MM.1S (cell line): ENCODE results near the gene PACRG.

Source experiments
- DNase-seq: peaks from one replicate; pipeline ENCODE4 v3.0.0-alpha.2; 2015
- H2AFZ ChIP-seq: fragments of 300-600 bp; sonication (generic); 2 replicates; pipeline ENCODE4 v1.6.0; 2016; ENCODE audit warnings: antibody characterized with exemption, low read length
- H3F3A ChIP-seq: fragments of 300-600 bp; sonication (generic); 2 replicates; pipeline ENCODE4 v1.6.1; 2016; ENCODE audit warnings: mild to moderate bottlenecking, antibody characterized with exemption, low read length, moderate library complexity, mixed read lengths; ENCODE audit not compliant: insufficient read depth
- H3K27ac ChIP-seq: fragments of 300-600 bp; sonication (generic); 2 replicates; pipeline ENCODE4 v1.5.1; 2016; ENCODE audit warnings: mild to moderate bottlenecking, low read length
- H3K27me3 ChIP-seq: fragments of 300-600 bp; sonication (generic); replicated peaks from 2 replicates; pipeline ENCODE4 v1.6.0; 2016; ENCODE audit warnings: low read length; ENCODE audit not compliant: insufficient read depth
- H3K36me3 ChIP-seq: fragments of 300-600 bp; sonication (generic); replicated peaks from 2 replicates; pipeline ENCODE4 v1.6.1; 2016; ENCODE audit warnings: mild to moderate bottlenecking, low read length, mixed read lengths; ENCODE audit not compliant: insufficient read depth
- H3K4me1 ChIP-seq: fragments of 300-600 bp; sonication (generic); 2 replicates; pipeline ENCODE4 v1.6.1; 2016; ENCODE audit warnings: low read length, mixed read lengths
- H3K4me2 ChIP-seq: fragments of 300-600 bp; sonication (generic); 2 replicates; pipeline ENCODE4 v1.6.0; 2016; ENCODE audit warnings: low read depth, low read length
- H3K4me3 ChIP-seq: fragments of 300-600 bp; sonication (generic); 2 replicates; pipeline ENCODE4 v1.5.1; 2016; ENCODE audit warnings: low read length, mixed read lengths
- H3K79me2 ChIP-seq: fragments of 300-600 bp; sonication (generic); 2 replicates; pipeline ENCODE4 v1.6.1; 2016; ENCODE audit warnings: mixed run types, low read length, mixed read lengths
- H3K9ac ChIP-seq: fragments of 300-600 bp; sonication (generic); 2 replicates; pipeline ENCODE4 v1.6.1; 2016; ENCODE audit warnings: low read length, mixed read lengths
- H3K9me2 ChIP-seq: fragments of 300-600 bp; sonication (generic); replicated peaks from 2 replicates; pipeline ENCODE4 v1.6.1; 2016; ENCODE audit warnings: mild to moderate bottlenecking, low read length, mixed read lengths; ENCODE audit not compliant: insufficient read depth
- H3K9me3 ChIP-seq: fragments of 300-600 bp; sonication (generic); replicated peaks from 2 replicates; pipeline ENCODE4 v1.6.1; 2016; ENCODE audit warnings: mild to moderate bottlenecking, low read length, mixed read lengths; ENCODE audit not compliant: insufficient read depth
- H4K20me1 ChIP-seq: fragments of 300-600 bp; sonication (generic); 2 replicates; pipeline ENCODE4 v1.6.1; 2016; ENCODE audit warnings: mild to moderate bottlenecking, low read length, moderate library complexity, mixed read lengths; ENCODE audit not compliant: insufficient read depth
- CTCF ChIP-seq: fragments of 300-600 bp; sonication (generic); IDR thresholded peaks from 2 replicates; pipeline ENCODE4 v1.5.1; 2016; ENCODE audit warnings: antibody characterized with exemption, low read length, mixed read lengths
- EZH2 ChIP-seq: fragments of 300-600 bp; sonication (generic); optimal IDR thresholded peaks from 2 replicates; pipeline ENCODE3; 2017; ENCODE audit warnings: low read depth, mild to moderate bottlenecking, antibody characterized with exemption, low read length, mixed read lengths
- EZH2phosphoT487 ChIP-seq: fragments of 300-600 bp; sonication (generic); IDR thresholded peaks from 2 replicates; pipeline ENCODE4 v1.6.1; 2018; ENCODE audit warnings: antibody characterized with exemption, low read length

PACRG gene

DNA sequence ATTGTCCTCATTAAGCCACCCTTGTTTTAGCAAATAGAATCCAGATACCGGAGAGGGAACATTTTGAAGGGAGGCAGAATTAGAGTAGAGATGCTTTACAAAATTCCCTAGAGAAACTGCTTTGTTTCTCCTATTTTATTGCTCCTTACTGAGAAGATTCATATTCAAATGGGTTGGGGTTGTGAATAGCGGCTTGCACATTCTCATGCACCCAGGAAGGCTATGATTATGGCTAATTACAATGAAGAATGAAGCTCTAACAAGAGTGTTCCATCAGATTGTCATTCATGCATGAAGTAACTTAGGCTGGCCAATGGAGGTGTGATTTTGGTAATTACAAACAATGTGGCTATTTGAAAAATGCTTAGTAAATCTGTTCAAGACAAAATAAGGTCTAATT is 129.6 kb downstream of the PACRG start:
- no peaks in the 10 kb centered on the region for H3K27me3 ChIP-seq
- H3K9ac ChIP-seq: no peak overlapping the region
- H3K9me2 ChIP-seq: no peaks in the 10 kb centered on the region
- no peak for TF ChIP-seq EZH2phosphoT487
- H3K9me3 ChIP-seq: no peaks in the 10 kb centered on the region
- H4K20me1 ChIP-seq: no peaks in the 10 kb centered on the region
- H3K36me3 ChIP-seq: no peaks in the 10 kb centered on the region
- H3K79me2 ChIP-seq: no peaks in the 10 kb centered on the region
- H3K4me1 ChIP-seq: no peaks in the 10 kb centered on the region
- H3K27ac ChIP-seq: no peak overlapping the region
- no peak overlapping the region for H2AFZ ChIP-seq
- H3F3A ChIP-seq: no peaks in the 10 kb centered on the region
- no peak overlapping the region for H3K4me3 ChIP-seq
- no peak for DNase-seq
- no peak overlapping the region for H3K4me2 ChIP-seq

DNA sequence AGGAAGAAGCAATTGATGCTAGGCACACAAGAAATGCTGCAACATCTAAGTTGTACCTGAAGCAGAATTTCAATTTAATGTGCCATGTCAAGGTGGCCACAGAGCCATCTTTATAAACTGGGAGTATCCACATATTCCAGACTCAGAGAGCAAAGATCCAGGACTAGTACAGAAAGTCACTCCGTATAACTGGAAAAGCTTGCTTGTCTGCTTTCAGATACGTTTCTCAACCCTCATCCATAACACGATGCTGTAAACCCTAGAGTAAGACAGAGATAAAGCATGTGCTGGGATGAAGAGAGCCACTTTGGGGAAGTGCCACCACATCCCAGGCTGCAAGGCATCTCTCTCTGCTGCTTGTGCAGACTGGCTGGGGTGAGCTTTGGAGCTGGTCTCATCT is 134.7 kb downstream of the PACRG start:
- no peak overlapping the region for H3K9ac ChIP-seq
- no peak overlapping the region for H2AFZ ChIP-seq
- H3K79me2 ChIP-seq: no peaks in the 10 kb centered on the region
- no peaks in the 10 kb centered on the region for H3K36me3 ChIP-seq
- H3K4me1 ChIP-seq: no peaks in the 10 kb centered on the region
- TF ChIP-seq EZH2: no peak
- no peak for TF ChIP-seq CTCF
- no peak for TF ChIP-seq EZH2phosphoT487
- no peaks in the 10 kb centered on the region for H3K27me3 ChIP-seq
- no peak overlapping the region for H3K27ac ChIP-seq
- H3K4me2 ChIP-seq: no peak overlapping the region
- H4K20me1 ChIP-seq: no peaks in the 10 kb centered on the region
- DNase-seq: no peak
- H3F3A ChIP-seq: no peaks in the 10 kb centered on the region
- no peaks in the 10 kb centered on the region for H3K9me2 ChIP-seq
- H3K4me3 ChIP-seq: no peak overlapping the region
- no peaks in the 10 kb centered on the region for H3K9me3 ChIP-seq

DNA sequence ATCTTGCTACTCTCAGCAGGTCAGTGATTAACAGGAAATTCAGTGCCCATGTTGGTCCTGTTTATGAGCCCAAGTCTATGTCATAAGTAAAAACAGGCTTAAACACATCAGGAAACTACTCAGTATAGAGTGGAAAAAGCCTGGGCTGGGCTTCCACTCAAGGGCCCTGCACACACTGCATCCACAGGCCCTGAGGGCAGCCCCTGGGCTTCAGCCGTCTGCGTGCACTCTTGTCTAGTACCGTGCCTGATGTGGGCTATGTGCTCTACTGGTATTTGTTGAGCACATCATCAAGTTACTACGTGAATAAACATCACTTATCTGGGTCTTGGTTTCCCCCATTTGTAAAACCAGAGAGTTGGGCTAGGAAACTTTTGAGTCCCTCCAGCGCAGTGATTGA is 135.2 kb downstream of the PACRG start:
- H3K4me3 ChIP-seq: no peak overlapping the region
- TF ChIP-seq CTCF: no peak
- TF ChIP-seq EZH2phosphoT487: no peak
- TF ChIP-seq EZH2: no peak
- H3F3A ChIP-seq: no peaks in the 10 kb centered on the region
- no peaks in the 10 kb centered on the region for H3K9me3 ChIP-seq
- H3K27me3 ChIP-seq: no peaks in the 10 kb centered on the region
- no peak overlapping the region for H3K27ac ChIP-seq
- H3K36me3 ChIP-seq: no peaks in the 10 kb centered on the region
- H3K9me2 ChIP-seq: no peaks in the 10 kb centered on the region
- no peak overlapping the region for H3K4me2 ChIP-seq
- H3K4me1 ChIP-seq: no peaks in the 10 kb centered on the region
- H3K9ac ChIP-seq: no peak overlapping the region
- H3K79me2 ChIP-seq: no peaks in the 10 kb centered on the region
- no peaks in the 10 kb centered on the region for H4K20me1 ChIP-seq
- DNase-seq: no peak
- no peak overlapping the region for H2AFZ ChIP-seq

DNA sequence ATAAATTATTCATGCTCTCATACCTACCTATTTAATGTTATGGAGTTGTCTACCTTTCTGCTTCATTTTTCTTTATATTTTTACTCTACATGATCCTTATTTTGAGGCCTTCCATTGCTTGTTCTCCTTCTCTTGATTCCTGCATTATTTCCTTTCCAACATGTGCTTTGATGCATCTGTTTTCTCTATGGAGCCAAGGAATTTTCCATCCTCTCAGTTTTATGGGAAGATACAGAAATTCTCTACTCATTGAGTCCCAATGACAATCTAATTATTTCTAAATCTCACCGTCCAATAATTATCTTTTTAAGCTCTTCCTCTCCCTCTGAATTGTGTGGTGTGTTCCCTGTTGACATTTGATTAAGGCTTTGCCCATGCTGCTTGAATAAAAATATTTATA is 136.0 kb downstream of the PACRG start:
- H3K4me2 ChIP-seq: no peak overlapping the region
- H3K79me2 ChIP-seq: no peaks in the 10 kb centered on the region
- H3K9ac ChIP-seq: no peak overlapping the region
- no peaks in the 10 kb centered on the region for H3F3A ChIP-seq
- H3K4me3 ChIP-seq: no peak overlapping the region
- H2AFZ ChIP-seq: no peak overlapping the region
- H3K36me3 ChIP-seq: no peaks in the 10 kb centered on the region
- H3K27ac ChIP-seq: no peak overlapping the region
- no peaks in the 10 kb centered on the region for H4K20me1 ChIP-seq
- H3K9me2 ChIP-seq: no peaks in the 10 kb centered on the region
- H3K27me3 ChIP-seq: no peaks in the 10 kb centered on the region
- DNase-seq: no peak
- no peaks in the 10 kb centered on the region for H3K9me3 ChIP-seq
- TF ChIP-seq EZH2 (no peak), EZH2phosphoT487 (no peak), CTCF (no peak)
- no peaks in the 10 kb centered on the region for H3K4me1 ChIP-seq
